H9 (cell line): ENCODE results near the gene TXNDC5. TPM values are rescaled to one million over a fixed set of nuclear protein-coding genes. Genes with fewer than 3 reads are reported as not detected.
A peak's percentile ranks its signal among the peaks of the same experiment; 100 is the strongest.

Experiments used
- DNase-seq: peaks from one replicate; pipeline ENCODE4 v3.0.0-alpha.2; 2017
- H2AFZ ChIP-seq: one replicate; pipeline ENCODE4 v1.6.1; 2013; ENCODE audit warnings: mild to moderate bottlenecking, low read length, control low read depth, moderate library complexity
- H2AK5ac ChIP-seq: 2 replicates; pipeline ENCODE4 v1.6.1; 2013; ENCODE audit warnings: low read length, control low read depth, mixed read lengths; ENCODE audit not compliant: insufficient read length
- H2BK120ac ChIP-seq: one replicate; pipeline ENCODE4 v1.6.1; 2013; ENCODE audit warnings: low read depth, mild to moderate bottlenecking, low read length, control low read depth, inconsistent platforms; ENCODE audit not compliant: poor library complexity, severe bottlenecking
- H2BK12ac ChIP-seq: 2 replicates; pipeline ENCODE4 v1.6.1; 2013; ENCODE audit warnings: low read length, control low read depth, mixed read lengths, low read depth; ENCODE audit not compliant: insufficient read length
- H2BK15ac ChIP-seq: 2 replicates; pipeline ENCODE4 v1.6.1; 2013; ENCODE audit warnings: low read depth, low read length, control low read depth
- H2BK20ac ChIP-seq: one replicate; pipeline ENCODE4 v1.6.1; 2013; ENCODE audit warnings: low read depth, mild to moderate bottlenecking, low read length, control low read depth, inconsistent platforms; ENCODE audit not compliant: poor library complexity, severe bottlenecking
- H2BK5ac ChIP-seq: 2 replicates; pipeline ENCODE4 v1.6.1; 2013; ENCODE audit warnings: low read length, control low read depth, mixed read lengths; ENCODE audit not compliant: insufficient read length
- H3K14ac ChIP-seq: 2 replicates; pipeline ENCODE4 v1.6.1; 2013; ENCODE audit warnings: low read length, control low read depth; ENCODE audit not compliant: insufficient read depth
- H3K18ac ChIP-seq: 2 replicates; pipeline ENCODE4 v1.6.1; 2013; ENCODE audit warnings: low read depth, mild to moderate bottlenecking, mixed read lengths, low read length, control low read depth; ENCODE audit not compliant: insufficient read length
- H3K23ac ChIP-seq: 2 replicates; pipeline ENCODE4 v1.6.1; 2013; ENCODE audit warnings: low read length, control low read depth, mixed read lengths, low read depth; ENCODE audit not compliant: insufficient read length
- H3K23me2 ChIP-seq: 2 replicates; pipeline ENCODE4 v1.6.1; 2013; ENCODE audit warnings: low read depth, mild to moderate bottlenecking, mixed read lengths, low read length, control low read depth; ENCODE audit not compliant: insufficient read length, poor library complexity, severe bottlenecking
- H3K27ac ChIP-seq: 2 replicates; pipeline ENCODE4 v1.5.1; 2013; ENCODE audit warnings: low read length, control low read depth, mixed read lengths, low read depth; ENCODE audit not compliant: insufficient read length
- H3K27me3 ChIP-seq: 2 replicates; pipeline ENCODE4 v1.6.1; 2013; ENCODE audit warnings: low read length, control low read depth, inconsistent platforms; ENCODE audit not compliant: insufficient read depth
- H3K4ac ChIP-seq: 2 replicates; pipeline ENCODE4 v1.6.1; 2013; ENCODE audit warnings: low read depth, mild to moderate bottlenecking, control low read depth, inconsistent platforms, low read length, moderate library complexity
- H3K4me1 ChIP-seq: 2 replicates; pipeline ENCODE4 v1.6.1; 2013; ENCODE audit warnings: low read length, control low read depth, inconsistent platforms; ENCODE audit not compliant: insufficient read depth
- H3K4me2 ChIP-seq: 2 replicates; pipeline ENCODE4 v1.6.1; 2013; ENCODE audit warnings: low read length, control low read depth, mixed read lengths; ENCODE audit not compliant: insufficient read length, insufficient read depth
- H3K56ac ChIP-seq: 2 replicates; pipeline ENCODE4 v1.6.1; 2013; ENCODE audit warnings: low read depth, mild to moderate bottlenecking, mixed read lengths, low read length, control low read depth; ENCODE audit not compliant: insufficient read length
- H3K79me1 ChIP-seq: 2 replicates; pipeline ENCODE4 v1.6.1; 2013; ENCODE audit warnings: low read depth, mild to moderate bottlenecking, moderate library complexity, low read length, control low read depth, inconsistent platforms; ENCODE audit not compliant: insufficient read depth, poor library complexity, severe bottlenecking
- H3K79me2 ChIP-seq: 2 replicates; pipeline ENCODE4 v1.6.1; 2013; ENCODE audit warnings: low read length, control low read depth, inconsistent platforms; ENCODE audit not compliant: insufficient read depth
- H3K9ac ChIP-seq: 2 replicates; pipeline ENCODE4 v1.6.1; 2013; ENCODE audit warnings: low read length, control low read depth, mixed read lengths; ENCODE audit not compliant: insufficient read length; ENCODE audit errors: extremely low read depth
- H3K9me3 ChIP-seq: one replicate; pipeline ENCODE4 v1.6.1; 2013; ENCODE audit warnings: low read depth, low read length, inconsistent platforms; ENCODE audit not compliant: control insufficient read depth
- H3T11ph ChIP-seq: one replicate; pipeline ENCODE4 v1.6.1; 2013; ENCODE audit warnings: mild to moderate bottlenecking, low read length, control low read depth, inconsistent platforms
- H4K20me1 ChIP-seq: one replicate; pipeline ENCODE4 v1.6.1; 2013; ENCODE audit not compliant: control insufficient read depth, insufficient read length, insufficient read depth
- H4K5ac ChIP-seq: 2 replicates; pipeline ENCODE4 v1.6.1; 2013; ENCODE audit warnings: low read depth, mild to moderate bottlenecking, mixed read lengths, low read length, control low read depth; ENCODE audit not compliant: insufficient read length
- H4K8ac ChIP-seq: replicated peaks from 2 replicates; pipeline ENCODE4 v1.6.1; 2013; ENCODE audit warnings: low read length, control low read depth, mixed read lengths, low read depth; ENCODE audit not compliant: insufficient read length
- H4K91ac ChIP-seq: 2 replicates; pipeline ENCODE4 v1.6.1; 2013; ENCODE audit warnings: low read depth, mild to moderate bottlenecking, moderate library complexity, mixed read lengths, low read length, control low read depth; ENCODE audit not compliant: insufficient read length
- H3K27ac Mint-ChIP-seq, 3 experiments: 2 replicates in 2 of 3; 3 replicates in 1 of 3; pipeline ENCODE4 v1.8.0; 2020 to 2021; ENCODE audit warnings: mixed read lengths in 3 of 3, mild to moderate bottlenecking in 1 of 3, moderate library complexity in 1 of 3
- H3K27me3 Mint-ChIP-seq: 2 replicates; pipeline ENCODE4 v1.8.0; 2021; ENCODE audit warnings: low read depth, mild to moderate bottlenecking, moderate library complexity, mixed read lengths
- H3K36me3 Mint-ChIP-seq, 3 experiments: 2 replicates in 2 of 3; 3 replicates in 1 of 3; pipeline ENCODE4 v1.8.0; 2020 to 2021; ENCODE audit warnings: low read depth in 3 of 3, mixed read lengths in 3 of 3; ENCODE audit not compliant: insufficient read depth in 1 of 3
- H3K4me1 Mint-ChIP-seq, 2 experiments: 2 replicates each; pipeline ENCODE4 v1.8.0; 2020; ENCODE audit warnings: mixed read lengths in 2 of 2
- H3K4me3 Mint-ChIP-seq, 2 experiments: 2 replicates in 1 of 2; 3 replicates in 1 of 2; pipeline ENCODE4 v1.8.0; 2020 to 2021; ENCODE audit warnings: mild to moderate bottlenecking in 2 of 2, mixed read lengths in 2 of 2, moderate library complexity in 1 of 2
- H3K9me3 Mint-ChIP-seq, 2 experiments: 2 replicates in 1 of 2; 3 replicates in 1 of 2; pipeline ENCODE4 v1.8.0; 2020; ENCODE audit warnings: mild to moderate bottlenecking in 2 of 2, mixed read lengths in 2 of 2, moderate library complexity in 1 of 2
- CTCF ChIP-seq: fragments of 200-600 bp; sonication (generic); conservative IDR thresholded peaks from 3 replicates; pipeline ENCODE4 v1.8.0; 2021; ENCODE audit warnings: antibody characterized with exemption, mild to moderate bottlenecking
- WGBS: extraction: QIAGEN DNeasy Blood & Tissue Kit; methylation state at CpG from one replicate; pipeline ENCODE4 v1.1.7; 2013; ENCODE audit warnings: missing lambda C conversion rate, low lambda C conversion rate, mixed read lengths; ENCODE audit not compliant: insufficient read length; ENCODE audit errors: extremely low coverage; 5-methylcytosine and 5-hydroxymethylcytosine counted together
- long read RNA-seq: library from polyadenylated mRNA; unstranded; transcript quantifications from one replicate; pipeline ENCODE4 v2.0.0, GENCODE V29; 2020
- total RNA-seq: library from RNA; stranded (reverse); gene quantifications from 2 replicates; pipeline ENCODE4 v1.2.1, GENCODE V29; 2021

The TXNDC5 gene
- 127 and 130 TPM in 2 replicates for total RNA-seq
- long read RNA-seq, transcript TXNDC5-202 (4 exons, 2,704 nt), result major isoform, 7 of 54 reads
- long read RNA-seq, transcript TXNDC5-201 (10 exons, 2,964 nt), result minor isoform, 6 of 54 reads
- long read RNA-seq, transcript TXNDC5-204 (10 exons, 1,301 nt), result major isoform, 7 of 54 reads
- long read RNA-seq, partial matches to known transcripts, result 11 of 54 reads
- long read RNA-seq, other reads (novel, unspliced or antisense), result 23 of 54 reads

GRCh38 chr6:7910654-7911344 is at the start of gene TXNDC5:
Gene TXNDC5 (minus strand): TSS chr6:7910788. CDS start chr6:7910776, 12 bp downstream.
- Histone ChIP-seq H3K4me1 (no peaks in the 10 kb centered on the region), H2BK15ac (no peak within 1 kb of the TSS), H3K23me2 (peaks cover 10% of the 10 kb centered on the region), H3K9me3 (no peaks in the 10 kb centered on the region), H3K4ac (no peak within 1 kb of the TSS), H3K56ac (no peak within 1 kb of the TSS), H3K79me2 (peaks cover 25% of the 10 kb centered on the region; the same call in 1 of the 2 replicates), H3K27ac (no peak within 1 kb of the TSS), H3K4me2 (peak within 1 kb of the TSS; percentile 77), H3K23ac (no peak within 1 kb of the TSS), H3K79me1 (no peaks in the 10 kb centered on the region), H3K27me3 (no peaks in the 10 kb centered on the region; the same call in 1 of the 2 replicates), H2AK5ac (no peak within 1 kb of the TSS), H2BK12ac (no peak within 1 kb of the TSS), H2BK20ac (no peak within 1 kb of the TSS), H3T11ph (no peak within 1 kb of the TSS), H3K14ac (peak within 1 kb of the TSS; percentile 93), H2BK5ac (no peak within 1 kb of the TSS), H2BK120ac (no peak within 1 kb of the TSS), H3K18ac (peak within 1 kb of the TSS; percentile 66), H4K20me1 (no peaks in the 10 kb centered on the region), H4K5ac (no peak within 1 kb of the TSS), H4K91ac (no peak within 1 kb of the TSS), H4K8ac (no peak within 1 kb of the TSS), H3K9ac (peak within 1 kb of the TSS; percentile 64), H2AFZ (no peak within 1 kb of the TSS)
- Mint-ChIP-seq H3K4me1 (peaks cover 9 to 12% of the 10 kb centered on the region in 2 experiments), H3K9me3 (no peaks in the 10 kb centered on the region), H3K4me3 (peak within 1 kb of the TSS; percentile 84 to 90; a peak in 4 of 5 replicates), H3K36me3 (peaks cover 0 to 5% (median 5%) of the 10 kb centered on the region in 3 experiments; a peak in 5 of 7 replicates), H3K27me3 (no peaks in the 10 kb centered on the region; the same call in 1 of the 2 replicates), H3K27ac (peak within 1 kb of the TSS; percentile 65 to 85 (median 78); a peak in 5 of 7 replicates)
- WGBS, result no CpG with 5 or more reads among the region's 75 CpGs
- DNase-seq, result peak; percentile 67
- TF ChIP-seq CTCF, result no peak
